Mesendoderm (in vitro differentiated cells): ENCODE data around the gene MAB21L4.

Source experiments
- DNase-seq: peaks from one replicate; pipeline ENCODE4 v3.0.0; 2013
- H2AK5ac ChIP-seq: 2 replicates; pipeline ENCODE4 v1.6.1; 2013; ENCODE audit warnings: low read length, inconsistent platforms
- H2BK120ac ChIP-seq: 2 replicates; pipeline ENCODE4 v1.6.1; 2013; ENCODE audit warnings: low read depth, mild to moderate bottlenecking, low read length, moderate library complexity, mixed read lengths
- H2BK15ac ChIP-seq: replicated peaks from 2 replicates; pipeline ENCODE4 v1.6.1; 2013; ENCODE audit warnings: low read depth, mild to moderate bottlenecking, moderate library complexity
- H2BK5ac ChIP-seq: 2 replicates; pipeline ENCODE4 v1.6.1; 2013; ENCODE audit warnings: low read length, inconsistent platforms
- H3K18ac ChIP-seq: 2 replicates; pipeline ENCODE4 v1.6.1; 2013; ENCODE audit warnings: mild to moderate bottlenecking, low read length, mixed read lengths
- H3K23ac ChIP-seq: one replicate; pipeline ENCODE4 v1.6.1; 2013; ENCODE audit warnings: low read length
- H3K27ac ChIP-seq: 2 replicates; pipeline ENCODE4 v1.5.1; 2013; ENCODE audit warnings: low read depth, mild to moderate bottlenecking, inconsistent platforms, low read length, moderate library complexity
- H3K27me3 ChIP-seq: 2 replicates; pipeline ENCODE4 v1.6.1; 2013; ENCODE audit warnings: low read length, control low read depth, mild to moderate bottlenecking, inconsistent platforms; ENCODE audit not compliant: insufficient read depth, poor library complexity
- H3K36me3 ChIP-seq: 2 replicates; pipeline ENCODE4 v1.6.1; 2013; ENCODE audit warnings: low read length, inconsistent platforms; ENCODE audit not compliant: control insufficient read depth, insufficient read depth
- H3K4ac ChIP-seq: one replicate; pipeline ENCODE4 v1.6.1; 2013; ENCODE audit warnings: low read depth, mild to moderate bottlenecking, low read length, moderate library complexity
- H3K4me1 ChIP-seq: 2 replicates; pipeline ENCODE4 v1.6.1; 2013; ENCODE audit warnings: low read depth, low read length, inconsistent platforms; ENCODE audit not compliant: control insufficient read depth
- H3K4me2 ChIP-seq: 2 replicates; pipeline ENCODE4 v1.6.1; 2013; ENCODE audit warnings: low read length
- H3K4me3 ChIP-seq: 2 replicates; pipeline ENCODE4 v1.5.1; 2013; ENCODE audit warnings: mild to moderate bottlenecking, low read length
- H3K56ac ChIP-seq: one replicate; pipeline ENCODE4 v1.6.1; 2013; ENCODE audit warnings: low read length
- H3K79me1 ChIP-seq: 2 replicates; pipeline ENCODE4 v1.6.1; 2013; ENCODE audit warnings: low read length, inconsistent platforms
- H3K79me2 ChIP-seq: 2 replicates; pipeline ENCODE4 v1.6.1; 2013; ENCODE audit warnings: mild to moderate bottlenecking, low read length; ENCODE audit not compliant: control insufficient read depth, insufficient read depth
- H3K9ac ChIP-seq: 2 replicates; pipeline ENCODE4 v1.6.1; 2013; ENCODE audit warnings: low read length, inconsistent platforms
- H4K5ac ChIP-seq: one replicate; pipeline ENCODE4 v1.6.1; 2013; ENCODE audit warnings: low read length
- H4K8ac ChIP-seq: one replicate; pipeline ENCODE4 v1.6.1; 2013; ENCODE audit warnings: low read depth, mild to moderate bottlenecking, control low read depth, low read length, moderate library complexity
- WGBS: extraction: QIAGEN DNeasy Blood & Tissue Kit; methylation state at CpG from one replicate; pipeline ENCODE4 v1.1.7; 2013; ENCODE audit warnings: low lambda C conversion rate, missing lambda C conversion rate; ENCODE audit not compliant: insufficient coverage; ENCODE audit errors: extremely low coverage; 5-methylcytosine and 5-hydroxymethylcytosine counted together

MAB21L4 gene

DNA sequence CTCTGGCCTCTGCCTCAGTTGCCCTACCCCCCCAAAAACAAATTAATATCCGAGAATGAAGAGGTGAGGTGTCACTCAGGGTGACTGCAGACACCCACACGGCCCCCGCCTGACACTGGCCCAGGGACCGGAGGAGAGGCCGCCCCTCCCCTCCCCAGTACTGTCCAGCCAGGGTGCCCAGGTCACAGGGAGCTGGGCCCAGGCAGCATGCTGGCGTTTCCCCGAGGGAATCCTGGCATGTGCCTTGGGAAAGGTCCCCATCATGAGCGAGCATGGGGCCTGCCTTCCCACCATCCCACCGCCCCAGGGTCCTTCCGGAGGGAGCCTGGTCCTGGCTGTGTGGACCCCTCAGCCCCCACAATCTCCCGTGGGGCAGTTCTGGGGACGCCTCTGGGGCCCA, 3.0 kb downstream of the MAB21L4 start:
- Histone ChIP-seq H3K18ac (no peak overlapping the region), H3K9ac (no peak overlapping the region), H3K79me1 (no peaks in the 10 kb centered on the region), H3K27me3 (no peaks in the 10 kb centered on the region), H3K27ac (no peak overlapping the region), H3K56ac (no peak overlapping the region), H2BK5ac (no peak overlapping the region), H3K79me2 (no peaks in the 10 kb centered on the region), H3K4me3 (no peak overlapping the region), H3K36me3 (no peaks in the 10 kb centered on the region), H3K4me1 (no peaks in the 10 kb centered on the region), H2BK120ac (no peak overlapping the region), H3K23ac (no peak overlapping the region), H4K5ac (no peak overlapping the region), H3K4ac (no peak overlapping the region), H3K4me2 (no peak overlapping the region), H2BK15ac (no peak overlapping the region), H4K8ac (no peak overlapping the region), H2AK5ac (no peak overlapping the region)
- DNase-seq: no peak
- no CpG with 5 or more reads among the region's 12 CpGs for WGBS

DNA sequence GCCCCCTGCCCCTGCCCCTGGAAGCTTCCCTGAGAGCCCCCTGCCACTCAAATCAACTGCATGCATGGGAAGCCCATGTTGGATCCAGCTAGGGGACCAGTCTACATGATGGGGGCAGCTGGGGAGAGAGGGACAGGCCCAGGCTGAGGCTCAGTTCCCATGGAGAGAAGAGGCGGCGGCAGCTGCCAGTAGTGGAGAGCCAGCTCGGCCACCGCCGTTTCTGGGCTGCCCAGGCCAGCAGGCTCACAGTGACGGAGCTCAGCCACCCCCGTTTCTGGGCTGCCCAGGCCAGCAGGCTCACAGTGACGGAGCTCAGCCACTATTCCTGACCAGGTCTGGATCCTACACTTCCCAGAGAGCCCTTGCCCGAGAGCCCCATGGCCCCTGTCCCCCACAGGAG, 3.6 kb downstream of the MAB21L4 start:
- Histone ChIP-seq H3K27ac (no peak overlapping the region), H2BK120ac (no peak overlapping the region), H3K56ac (no peak overlapping the region), H4K5ac (no peak overlapping the region), H3K9ac (no peak overlapping the region), H3K23ac (no peak overlapping the region), H2BK5ac (no peak overlapping the region), H3K4me2 (no peak overlapping the region), H3K4me1 (no peaks in the 10 kb centered on the region), H2BK15ac (no peak overlapping the region), H3K27me3 (no peaks in the 10 kb centered on the region), H3K36me3 (no peaks in the 10 kb centered on the region), H3K18ac (no peak overlapping the region), H3K79me1 (no peaks in the 10 kb centered on the region), H3K4me3 (no peak overlapping the region), H3K4ac (no peak overlapping the region), H2AK5ac (no peak overlapping the region), H3K79me2 (no peaks in the 10 kb centered on the region), H4K8ac (no peak overlapping the region)
- no peak for DNase-seq
- WGBS: no CpG with 5 or more reads among the region's 9 CpGs

DNA sequence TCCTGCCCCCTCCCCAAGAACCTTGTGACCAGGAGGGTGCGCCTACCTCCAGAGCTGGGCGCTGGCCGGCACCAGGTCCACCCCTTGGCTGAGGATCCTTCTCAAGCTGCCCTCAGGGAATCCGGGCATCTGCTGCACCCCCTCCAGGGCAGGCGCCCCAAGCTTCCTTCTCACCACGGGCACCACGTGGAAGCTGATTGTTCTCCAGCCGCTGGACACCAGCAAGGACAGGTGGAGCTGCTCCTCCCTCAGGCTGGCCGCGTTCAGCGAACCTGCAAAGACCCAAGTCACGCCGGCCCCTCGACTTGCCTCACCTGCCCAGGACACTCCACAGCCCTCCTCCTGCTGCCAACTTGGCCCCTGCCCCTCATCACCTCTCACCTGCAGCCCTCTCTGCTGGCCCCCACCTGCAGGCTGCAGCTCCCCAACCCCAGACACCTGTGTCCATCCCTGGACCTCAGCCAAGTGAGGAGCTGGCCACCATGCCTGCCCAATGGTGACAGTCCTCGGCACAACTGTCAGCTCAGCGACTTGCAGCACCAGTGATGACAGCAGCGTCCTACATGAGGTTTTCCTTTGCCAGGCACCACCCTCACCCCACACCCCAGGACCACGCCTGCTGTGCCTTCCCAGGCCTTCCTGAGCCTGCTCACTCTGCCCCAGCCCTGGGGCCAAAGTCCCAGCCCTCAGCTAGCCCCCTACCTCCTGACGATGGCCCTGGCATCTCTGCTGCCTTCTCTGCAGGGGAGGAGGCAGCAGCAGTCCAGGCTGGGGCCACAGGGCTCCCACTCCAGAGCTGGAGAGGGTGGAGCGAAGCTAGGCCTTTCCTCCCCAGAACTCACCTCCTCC, 4.2 kb downstream of the MAB21L4 start:
- Histone ChIP-seq H2BK120ac (no peak overlapping the region), H3K4me2 (no peak overlapping the region), H3K27ac (no peak overlapping the region), H3K4me1 (no peaks in the 10 kb centered on the region), H3K79me1 (no peaks in the 10 kb centered on the region), H3K79me2 (no peaks in the 10 kb centered on the region), H3K4me3 (no peak overlapping the region), H3K18ac (no peak overlapping the region), H4K5ac (no peak overlapping the region), H2BK5ac (no peak overlapping the region), H3K27me3 (no peaks in the 10 kb centered on the region), H3K56ac (no peak overlapping the region), H2AK5ac (no peak overlapping the region), H3K23ac (no peak overlapping the region), H4K8ac (no peak overlapping the region), H3K4ac (no peak overlapping the region), H3K9ac (no peak overlapping the region), H2BK15ac (no peak overlapping the region), H3K36me3 (no peaks in the 10 kb centered on the region)
- no CpG with 5 or more reads among the region's 20 CpGs for WGBS
- DNase-seq: no peak

DNA sequence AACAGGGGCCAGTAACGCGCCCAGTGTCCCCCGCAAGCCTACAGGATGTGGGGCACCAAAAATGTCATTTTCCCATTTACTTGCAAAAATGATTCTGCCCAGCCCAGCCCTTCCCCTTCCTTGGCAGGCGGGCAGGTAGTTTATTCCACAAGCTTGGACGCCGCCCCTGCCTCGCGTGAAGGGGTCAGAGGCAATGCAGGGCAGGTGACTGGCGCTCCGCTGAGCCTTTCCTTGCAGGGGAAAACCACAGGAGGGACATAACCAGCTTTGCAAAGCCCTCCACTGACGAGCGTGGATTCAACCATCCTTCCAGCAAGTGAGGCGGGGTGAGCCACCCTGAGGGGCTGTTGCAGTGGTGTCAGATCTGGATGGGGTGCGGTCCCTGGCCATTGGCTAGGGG, 5.3 kb downstream of the MAB21L4 start:
- no peak for DNase-seq
- no peaks in the 10 kb centered on the region for H3K27me3 ChIP-seq
- no peak overlapping the region for H4K5ac ChIP-seq
- no peak overlapping the region for H3K9ac ChIP-seq
- H3K23ac ChIP-seq: no peak overlapping the region
- H2BK5ac ChIP-seq: no peak overlapping the region
- no peak overlapping the region for H2BK120ac ChIP-seq
- H3K4ac ChIP-seq: no peak overlapping the region
- no peak overlapping the region for H4K8ac ChIP-seq
- no CpG with 5 or more reads among the region's 14 CpGs for WGBS
- no peak overlapping the region for H3K18ac ChIP-seq
- no peak overlapping the region for H2BK15ac ChIP-seq
- H3K4me1 ChIP-seq: no peaks in the 10 kb centered on the region
- H3K56ac ChIP-seq: no peak overlapping the region
- H3K27ac ChIP-seq: no peak overlapping the region
- H3K79me2 ChIP-seq: no peaks in the 10 kb centered on the region
- H3K4me2 ChIP-seq: no peak overlapping the region
- H3K4me3 ChIP-seq: no peak overlapping the region
- no peaks in the 10 kb centered on the region for H3K79me1 ChIP-seq
- no peaks in the 10 kb centered on the region for H3K36me3 ChIP-seq
- no peak overlapping the region for H2AK5ac ChIP-seq

DNA sequence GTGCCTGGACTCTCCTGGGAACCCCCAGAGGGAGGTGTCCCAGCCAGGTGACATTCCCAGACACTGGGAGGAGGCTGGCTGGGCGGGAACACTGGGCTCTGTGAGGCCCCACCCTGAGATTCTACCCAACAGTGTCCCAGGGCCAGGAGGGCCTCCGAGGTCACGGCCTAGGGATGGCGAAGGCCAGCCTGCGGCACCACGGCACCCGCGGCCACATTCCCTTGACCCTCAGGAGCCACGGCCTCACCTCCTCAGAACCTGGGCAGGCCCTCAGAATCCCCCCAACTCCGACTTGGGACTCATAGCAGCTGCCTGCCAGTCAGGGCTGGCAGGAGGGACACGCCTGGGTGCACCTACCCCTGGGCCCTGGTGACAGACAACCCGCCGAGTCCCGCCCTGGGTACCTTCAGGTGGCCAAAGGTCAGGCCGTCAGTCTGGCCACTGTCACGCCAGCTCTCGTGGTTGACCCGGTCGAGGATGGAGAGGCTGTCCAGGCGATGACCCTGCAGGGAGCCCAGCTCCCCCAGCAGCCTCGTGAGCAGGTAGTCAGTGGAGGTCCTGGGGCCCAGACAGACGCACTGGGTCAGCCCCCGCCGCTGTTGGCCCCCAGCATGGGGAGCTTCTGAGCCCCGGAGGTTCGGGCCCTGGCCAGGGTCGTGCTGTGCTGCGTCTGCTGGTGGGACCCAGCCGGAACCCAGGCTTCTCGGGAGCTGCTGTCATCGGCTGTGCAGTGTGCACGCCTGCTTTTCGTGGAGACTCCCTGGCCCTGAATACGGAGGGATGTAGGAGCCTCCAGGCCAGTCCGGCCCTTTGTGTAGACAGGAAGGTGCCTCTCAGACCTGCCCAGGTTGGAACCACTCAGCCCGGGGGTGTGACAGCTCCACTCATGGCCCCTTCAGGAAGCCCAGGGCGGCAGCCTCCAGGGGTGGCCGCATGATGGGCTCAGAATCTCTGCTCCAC, 6.1 kb downstream of the MAB21L4 start:
- Histone ChIP-seq H4K5ac (no peak overlapping the region), H3K79me2 (no peaks in the 10 kb centered on the region), H3K4me2 (no peak overlapping the region), H3K56ac (no peak overlapping the region), H3K4ac (no peak overlapping the region), H4K8ac (no peak overlapping the region), H3K4me1 (no peaks in the 10 kb centered on the region), H3K4me3 (no peak overlapping the region), H2AK5ac (no peak overlapping the region), H3K36me3 (no peaks in the 10 kb centered on the region), H2BK5ac (no peak overlapping the region), H3K27ac (no peak overlapping the region), H3K18ac (no peak overlapping the region), H2BK15ac (no peak overlapping the region), H3K27me3 (no peaks in the 10 kb centered on the region), H3K23ac (no peak overlapping the region), H3K9ac (no peak overlapping the region), H2BK120ac (no peak overlapping the region), H3K79me1 (no peaks in the 10 kb centered on the region)
- DNase-seq: no peak
- no CpG with 5 or more reads among the region's 38 CpGs for WGBS
